Heart left ventricle (tissue), 16 donors: Measurements from ENCODE around the gene HDAC4. TPM values are rescaled to one million over a fixed set of nuclear protein-coding genes. Genes with fewer than 3 reads are reported as not detected.

Source experiments
- ATAC-seq, 4 donors: fragments of 200-7000 bp; cut with Tn5 transposase; one replicate each; pipeline ENCODE4 v1.9.1; 2020 to 2022; ENCODE audit warnings: moderate library complexity in 4 of 4, mild to moderate bottlenecking in 3 of 4, moderate number of reproducible peaks in 1 of 4
- DNase-seq, 5 donors: peaks; one replicate each; pipeline ENCODE4 v3.0.0-alpha.2; 2020
- H3K27ac ChIP-seq, 12 donors: fragments of 200-600 bp; sonication (generic) in 4 of 12; one replicate each; pipeline versions ENCODE4 v1.5.0 to v1.8.0; 2016 to 2022; ENCODE audit warnings: mild to moderate bottlenecking in 2 of 12
- H3K27me3 ChIP-seq, 9 donors: fragments of 200-600 bp; sonication (generic) in 2 of 9; one replicate each; pipeline versions ENCODE4 v1.5.1 to v1.8.0; 2016 to 2022; ENCODE audit warnings: mild to moderate bottlenecking in 3 of 9
- H3K36me3 ChIP-seq, 9 donors: fragments of 200-600 bp; sonication (generic) in 2 of 9; one replicate each; pipeline versions ENCODE4 v1.5.0 to v1.8.0; 2018 to 2022; ENCODE audit warnings: mild to moderate bottlenecking in 2 of 9
- H3K4me1 ChIP-seq, 12 donors: fragments of 200-600 bp; sonication (generic) in 4 of 12; one replicate each; pipeline versions ENCODE4 v1.5.0 to v1.8.0; 2016 to 2022; ENCODE audit warnings: mild to moderate bottlenecking in 3 of 12
- H3K4me3 ChIP-seq, 12 donors: fragments of 200-600 bp; sonication (generic) in 4 of 12; one replicate each; pipeline versions ENCODE4 v1.5.0 to v1.8.0; 2017 to 2022; ENCODE audit warnings: mild to moderate bottlenecking in 9 of 12, moderate library complexity in 4 of 12
- H3K9me3 ChIP-seq, 12 donors: fragments of 200-600 bp; sonication (generic) in 4 of 12; one replicate each; pipeline versions ENCODE4 v1.5.0 to v1.8.0; 2016 to 2022; ENCODE audit warnings: mild to moderate bottlenecking in 1 of 12
- CTCF ChIP-seq, 12 donors: fragments of 200-600 bp; sonication (generic) in 4 of 12; IDR thresholded peaks; one replicate each; pipeline versions ENCODE4 v1.5.0 to v1.8.0; 2018 to 2022; ENCODE audit warnings: antibody characterized with exemption in 12 of 12, mild to moderate bottlenecking in 5 of 12
- POLR2A ChIP-seq, 2 donors: fragments of 450-650 bp; IDR thresholded peaks; one replicate each; pipeline ENCODE4 v1.6.1; 2017; ENCODE audit warnings: antibody characterized with exemption in 2 of 2, mild to moderate bottlenecking in 2 of 2, moderate library complexity in 2 of 2
- WGBS, 4 donors: extraction: QIAGEN DNeasy Blood & Tissue Kit in 2 of 4; methylation state at CpG; one replicate each; pipeline versions ENCODE4 v1.1.5 to v1.1.7; 2013 to 2018; 5-methylcytosine and 5-hydroxymethylcytosine counted together
- intact Hi-C, 10 donors: fragments of 100-400 bp; cut with DNase I; formaldehyde crosslinking; loops; one replicate each; pipeline versions ENCODE4 v1.11.1 to v1.14.2; 2022
- polyA plus RNA-seq, 2 donors: library from polyadenylated mRNA; stranded (reverse); fragments of 200-250 nt; gene quantifications; one replicate each; pipeline ENCODE4 v1.2.3, GENCODE V29; 2013
- total RNA-seq, 9 donors: library from RNA; depleted of rRNA in 2 of 9; stranded (reverse); fragments of >200 nt in 2 of 9; fragmentation: NEBNext Ultra II Directional in 3 of 9; extraction: Animal tissue kit (Norgen Biotek cat#: 25700) in 3 of 9; gene quantifications; one replicate each; pipeline versions ENCODE4 v1.1.0 to v1.2.4, GENCODE V29; 2016 to 2023
- donor health status: ischemic (EF 13 %, LVEDD 7.1; RV severe dilation, severe dysfunction).
- donor health status: healthy with polysubstance abuse.
- donor health status: DM: no; HTN: yes; CAD: no.
- donor health status: DM: no; HTN: no; CAD: no.
- donor health status: ischemic (EF 25% LVEDD 6.9; RV normal size, moderate dysfunction).
- donor health status: ischemic (EF 25% LVEDD 5.7; RV mildly dilated, moderate dysfunction).
- donor health status: healthy.
- donor health status: DM: yes; HTN: yes; CAD: no.
- donor health status: ischemic (EF 35%, LVEDD 5.7; RV mildly dilated, moderate dysfunction).
- donor health status: nonischemic (EF 11% LVEDD 7.7; RV severe dilation, severe dysfunction).
- donor health status: DM: yes; HTN: yes; CAD: no.
- donor health status: PGD.
- donor health status: ischemic (EF 29% LVEDD 5.4; RV normal size, mild dysfunction).
- donor health status: nonischemic (EF 23%, LVEDD 6.1; RV moderate dilation, normal function).

The HDAC4 gene
- total and polyA plus RNA-seq, 11 donors, result 13.9 to 37.6 (median 27.5) TPM

GRCh38 chr2:239014458-239015217 lies 386.2 kb downstream of the HDAC4 start:
- Histone ChIP-seq H3K4me3 (no peak overlapping the region), H3K27me3 (peaks cover 0 to 46% (median 16%) of the 10 kb centered on the region in 9 donors), H3K4me1 (no peaks in the 10 kb centered on the region), H3K36me3 (no peaks in the 10 kb centered on the region), H3K27ac (no peak overlapping the region), H3K9me3 (no peaks in the 10 kb centered on the region)
- intact Hi-C loops, result no loop called here
- ATAC-seq (no peak), DNase-seq (no peak)
- no peak for TF ChIP-seq POLR2A (IDR thresholded peaks at IDR 0.05)
- WGBS, 4 donors, result 69 to 79% (median 75%) methylated on average over 9 of the region's 9 CpGs

GRCh38 chr2:239013678-239013976 lies 387.2 kb downstream of the HDAC4 start:
- H3K27me3 ChIP-seq, result peaks cover 0 to 44% (median 17%) of the 10 kb centered on the region in 9 donors
- H3K4me1 ChIP-seq, result no peaks in the 10 kb centered on the region
- TF ChIP-seq POLR2A (IDR thresholded peaks at IDR 0.05) (no peak), CTCF (IDR thresholded peaks at IDR 0.05) (no peak)
- DNase-seq (no peak), ATAC-seq (no peak)
- H3K27ac ChIP-seq, result no peak overlapping the region
- no peaks in the 10 kb centered on the region for H3K9me3 ChIP-seq
- no peak overlapping the region for H3K4me3 ChIP-seq
- 78 to 85% (median 84%) methylated on average over 6 of the region's 6 CpGs for WGBS, 4 donors
- no peaks in the 10 kb centered on the region for H3K36me3 ChIP-seq
- intact Hi-C loops, result no loop called here

GRCh38 chr2:239012936-239013677 lies 387.7 kb downstream of the HDAC4 start:
- intact Hi-C loops, result no loop called here
- WGBS, 4 donors, result 82 to 89% (median 87%) methylated on average over 10 to 13 of the region's 13 CpGs
- Histone ChIP-seq H3K4me3 (no peak overlapping the region), H3K4me1 (no peaks in the 10 kb centered on the region), H3K9me3 (no peaks in the 10 kb centered on the region), H3K27ac (no peak overlapping the region), H3K36me3 (no peaks in the 10 kb centered on the region), H3K27me3 (peaks cover 0 to 43% (median 17%) of the 10 kb centered on the region in 9 donors)
- ATAC-seq (no peak), DNase-seq (no peak)
- TF ChIP-seq CTCF (IDR thresholded peaks at IDR 0.05) (no peak), POLR2A (IDR thresholded peaks at IDR 0.05) (no peak)

GRCh38 chr2:239012228-239012627 lies 388.6 kb downstream of the HDAC4 start:
- H3K27ac ChIP-seq, result no peak overlapping the region
- no peaks in the 10 kb centered on the region for H3K36me3 ChIP-seq
- TF ChIP-seq CTCF (IDR thresholded peaks at IDR 0.05), result no peak
- TF ChIP-seq POLR2A (IDR thresholded peaks at IDR 0.05), result no peak
- 87 to 89% (median 87%) methylated on average over 9 of the region's 9 CpGs for WGBS, 4 donors
- ATAC-seq, result no peak
- DNase-seq, result no peak
- no peaks in the 10 kb centered on the region for H3K9me3 ChIP-seq
- intact Hi-C loops, result no loop called here
- H3K27me3 ChIP-seq, result peaks cover 0 to 49% (median 19%) of the 10 kb centered on the region in 9 donors
- H3K4me3 ChIP-seq, result no peak overlapping the region
- no peaks in the 10 kb centered on the region for H3K4me1 ChIP-seq
